H1 (cell line): ENCODE measurements around the gene EN2. TPM values are rescaled to one million over a fixed set of nuclear protein-coding genes. Genes with fewer than 3 reads are reported as not detected.

Experiments used
- CTCF ChIA-PET: fragments of 300-600 bp; sonication (Branson Sonifier 250); formaldehyde crosslinking; loops from one replicate; lab custom pipeline; 2021; ENCODE audit not compliant: partially characterized antibody; lab: Charles Lee
- POLR2A ChIA-PET: fragments of 300-600 bp; sonication (Branson Sonifier 250); formaldehyde crosslinking; loops from one replicate; lab custom pipeline; 2021; ENCODE audit warnings: inconsistent platforms; ENCODE audit not compliant: partially characterized antibody; lab: Charles Lee
- DNase-seq, 2 experiments: peaks; one replicate each; pipeline versions ENCODE4 v3.0.0 to v3.0.0-alpha.2; 2010 to 2022; ENCODE audit warnings: low spot score in 2 of 2, low read depth in 1 of 2, mixed read lengths in 1 of 2
- FAIRE-seq: peaks from 2 replicates; lab custom pipeline; 2011; peaks lifted over from hg19 to GRCh38; lab: Jason Lieb, UNC
- H2AFZ ChIP-seq: 2 replicates; pipeline ENCODE4 v1.8.1; 2012; ENCODE audit warnings: low read length, inconsistent platforms
- H2AK5ac ChIP-seq: 2 replicates; pipeline ENCODE4 v1.6.1; 2013; ENCODE audit warnings: low read depth, low read length
- H2BK120ac ChIP-seq: replicated peaks from 2 replicates; pipeline ENCODE3; 2013; ENCODE audit warnings: low read depth, low read length, inconsistent platforms
- H2BK12ac ChIP-seq: 2 replicates; pipeline ENCODE4 v1.6.1; 2013; ENCODE audit warnings: low read depth, low read length
- H2BK15ac ChIP-seq: 2 replicates; pipeline ENCODE4 v1.6.1; 2013; ENCODE audit warnings: low read length
- H2BK20ac ChIP-seq: 2 replicates; pipeline ENCODE4 v1.6.1; 2013; ENCODE audit warnings: low read length
- H2BK5ac ChIP-seq: 2 replicates; pipeline ENCODE4 v1.6.1; 2013; ENCODE audit warnings: low read depth, low read length
- H3K14ac ChIP-seq: 2 replicates; pipeline ENCODE4 v1.6.1; 2013; ENCODE audit warnings: inconsistent platforms; ENCODE audit not compliant: insufficient read length
- H3K18ac ChIP-seq: 2 replicates; pipeline ENCODE4 v1.6.1; 2013; ENCODE audit warnings: low read length; ENCODE audit errors: extremely low read depth
- H3K23ac ChIP-seq: 2 replicates; pipeline ENCODE4 v1.6.1; 2013; ENCODE audit warnings: inconsistent platforms; ENCODE audit not compliant: insufficient read length
- H3K23me2 ChIP-seq: 2 replicates; pipeline ENCODE4 v1.6.1; 2013; ENCODE audit warnings: low read depth, low read length
- H3K27ac ChIP-seq: 2 replicates; pipeline ENCODE4 v1.6.1; 2011; ENCODE audit warnings: low read depth, low read length, inconsistent platforms
- H3K27me3 ChIP-seq, 4 experiments: replicated peaks in 1 of 4; 1 replicate in 1 of 4; 2 replicates in 3 of 4; pipeline versions ENCODE4 v1.6.1 to v1.8.1; 2011 to 2013; ENCODE audit warnings: low read length in 3 of 4, mild to moderate bottlenecking in 3 of 4, inconsistent platforms in 2 of 4, mixed read lengths in 2 of 4, moderate library complexity in 1 of 4; ENCODE audit not compliant: control insufficient read depth in 3 of 4, insufficient read depth in 3 of 4; ENCODE audit errors: extremely low read depth in 1 of 4
- H3K36me3 ChIP-seq, 4 experiments: 2 replicates each; pipeline versions ENCODE4 v1.6.1 to v1.8.1; 2011 to 2013; ENCODE audit warnings: mild to moderate bottlenecking in 4 of 4, low read length in 3 of 4, moderate library complexity in 2 of 4, control low read depth in 1 of 4, inconsistent platforms in 1 of 4; ENCODE audit not compliant: insufficient read depth in 4 of 4, control insufficient read depth in 2 of 4
- H3K4ac ChIP-seq: replicated peaks from 2 replicates; pipeline ENCODE3; 2013; ENCODE audit warnings: low read length, low read depth, mixed read lengths, inconsistent platforms; ENCODE audit not compliant: insufficient read length
- H3K4me1 ChIP-seq, 4 experiments: replicated peaks in 1 of 4; 1 replicate in 1 of 4; 2 replicates in 3 of 4; pipeline versions ENCODE4 v1.6.1 to v1.8.1; 2011 to 2013; ENCODE audit warnings: low read length in 3 of 4, inconsistent platforms in 2 of 4, mixed read lengths in 1 of 4; ENCODE audit not compliant: insufficient read depth in 4 of 4, control insufficient read depth in 3 of 4
- H3K4me2 ChIP-seq, 2 experiments: 2 replicates each; pipeline versions ENCODE4 v1.6.1 to v1.8.1; 2011 to 2013; ENCODE audit warnings: low read depth in 2 of 2, low read length in 2 of 2, control low read depth in 1 of 2, inconsistent platforms in 1 of 2, mild to moderate bottlenecking in 1 of 2; ENCODE audit not compliant: insufficient read depth in 1 of 2
- H3K4me3 ChIP-seq, 4 experiments: fragments of 200-600, 300-600 bp in 1 of 4; sonication (generic), shearing (Covaris generic), sonication (Bioruptor Twin) in 1 of 4; 2 replicates each; pipeline versions ENCODE4 v1.5.1 to v1.8.1; 2011 to 2016; ENCODE audit warnings: low read length in 4 of 4, low read depth in 3 of 4, control low read depth in 2 of 4, inconsistent platforms in 2 of 4, mild to moderate bottlenecking in 2 of 4, mixed read lengths in 1 of 4, moderate library complexity in 1 of 4; ENCODE audit not compliant: insufficient read depth in 2 of 4; ENCODE audit errors: extremely low read depth in 1 of 4
- H3K56ac ChIP-seq: replicated peaks from 2 replicates; pipeline ENCODE3; 2013; ENCODE audit warnings: low read depth, mild to moderate bottlenecking, mixed read lengths, low read length, inconsistent platforms; ENCODE audit not compliant: insufficient read length
- H3K79me1 ChIP-seq: 2 replicates; pipeline ENCODE4 v1.6.1; 2013; ENCODE audit warnings: low read depth, low read length, control low read depth
- H3K79me2 ChIP-seq, 2 experiments: 2 replicates each; pipeline versions ENCODE4 v1.6.1 to v1.8.1; 2012 to 2013; ENCODE audit warnings: low read length in 2 of 2, mild to moderate bottlenecking in 2 of 2, inconsistent platforms in 1 of 2; ENCODE audit not compliant: insufficient read depth in 2 of 2, control insufficient read depth in 1 of 2
- H3K9ac ChIP-seq, 4 experiments: replicated peaks in 1 of 4; 1 replicate in 1 of 4; 2 replicates in 3 of 4; pipeline versions ENCODE4 v1.6.1 to v1.8.1; 2011 to 2013; ENCODE audit warnings: low read depth in 3 of 4, low read length in 3 of 4, control low read depth in 2 of 4, mild to moderate bottlenecking in 2 of 4, moderate library complexity in 2 of 4, inconsistent platforms in 1 of 4; ENCODE audit errors: extremely low read depth in 1 of 4
- H3K9me3 ChIP-seq, 2 experiments: 2 replicates each; pipeline versions ENCODE4 v1.6.1 to v1.8.1; 2012 to 2013; ENCODE audit warnings: mild to moderate bottlenecking in 2 of 2, moderate library complexity in 2 of 2, control low read depth in 1 of 2, inconsistent platforms in 1 of 2, low read depth in 1 of 2, low read length in 1 of 2, mixed read lengths in 1 of 2; ENCODE audit not compliant: insufficient read depth in 2 of 2
- H4K20me1 ChIP-seq, 2 experiments: replicated peaks in 1 of 2; 2 replicates each; pipeline versions ENCODE3 to v1.8.1; 2011 to 2013; ENCODE audit warnings: inconsistent platforms in 2 of 2, low read length in 2 of 2, mild to moderate bottlenecking in 1 of 2; ENCODE audit not compliant: insufficient read depth in 2 of 2, control insufficient read depth in 1 of 2
- H4K5ac ChIP-seq: 2 replicates; pipeline ENCODE4 v1.6.1; 2013; ENCODE audit warnings: low read length, low read depth, mixed read lengths, inconsistent platforms; ENCODE audit not compliant: insufficient read length
- H4K8ac ChIP-seq: 2 replicates; pipeline ENCODE4 v1.8.0; 2013; ENCODE audit warnings: mild to moderate bottlenecking, moderate library complexity, low read length, inconsistent platforms; ENCODE audit not compliant: insufficient read depth; ENCODE audit errors: extremely low read depth
- H4K91ac ChIP-seq: replicated peaks from 2 replicates; pipeline ENCODE3; 2013; ENCODE audit warnings: low read length, mixed read lengths, inconsistent platforms; ENCODE audit not compliant: insufficient read length
- CREB1 ChIP-seq: IDR thresholded peaks from 2 replicates; pipeline ENCODE4 v1.6.1; 2012; ENCODE audit warnings: inconsistent platforms
- RNF2 ChIP-seq: fragments of 200-900, 300-1000 bp; sonication (generic); IDR thresholded peaks from 2 replicates; pipeline ENCODE4 v1.7.1; 2016; ENCODE audit warnings: borderline replicate concordance, low read depth, mild to moderate bottlenecking, antibody characterized with exemption, low read length; ENCODE audit not compliant: poor library complexity, severe bottlenecking; ENCODE audit errors: missing control alignments
- WGBS, 2 experiments: shearing (Covaris generic) in 1 of 2; methylation state at CpG; one replicate each; pipeline versions ENCODE4 v1.1.6 to v1.1.7; 2013 to 2015; ENCODE audit warnings: low lambda C conversion rate in 2 of 2, mixed read lengths in 2 of 2, inconsistent platforms in 1 of 2, low coverage in 1 of 2, missing lambda C conversion rate in 1 of 2; ENCODE audit not compliant: insufficient replicate concordance in 2 of 2, insufficient coverage in 1 of 2, insufficient read length in 1 of 2; ENCODE audit errors: extremely low coverage in 1 of 2, missing lambda C conversion rate in 1 of 2; 5-methylcytosine and 5-hydroxymethylcytosine counted together
- polyA plus RNA-seq, 7 experiments: library from polyadenylated mRNA; depleted of rRNA in 3 of 7; stranded (reverse) in 5 of 7; unstranded in 2 of 7; fragments of >200 nt in 5 of 7; fragments of 200-250 nt in 2 of 7; gene quantifications; 1 replicate in 5 of 7; 2 replicates in 1 of 7; 4 replicates in 1 of 7; pipeline versions ENCODE4 v1.2.1 to v1.2.3, GENCODE V29; 2011 to 2013; ENCODE audit warnings: missing spikeins in 2 of 7, mixed read lengths in 2 of 7
- total RNA-seq: library from RNA; stranded (reverse); fragmentation: NEBNext Ultra II Directional; extraction: Animal tissue kit (Norgen Biotek cat#: 25700); gene quantifications from 2 replicates; pipeline ENCODE4 v1.2.1, GENCODE V29; 2021

EN2 gene
- total and polyA plus RNA-seq, 2 of the 8 experiments (the other 6 are each of a cell fraction or from before 2014, with no cell fraction given), result not detected

DNA sequence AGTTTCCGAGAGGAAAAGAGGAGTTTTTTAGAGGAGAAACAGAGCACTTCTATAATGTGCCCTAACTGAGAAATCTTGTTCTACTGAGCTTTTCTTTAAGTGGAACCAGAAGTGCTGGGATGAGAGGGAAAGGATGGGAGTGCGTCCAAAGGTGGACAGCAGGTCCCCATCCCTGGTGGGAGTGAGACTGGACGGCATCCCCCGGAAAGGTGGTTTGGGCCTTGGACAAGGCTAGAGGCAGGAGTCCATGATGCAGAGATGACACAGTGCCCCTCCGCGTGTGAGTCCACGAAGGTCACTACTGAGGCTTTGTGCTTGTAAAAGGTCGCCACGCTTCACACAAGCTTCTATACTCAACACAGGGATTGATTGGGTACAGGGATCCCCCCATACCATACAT is 6.1 kb upstream of the EN2 start:
- H3K36me3 ChIP-seq, result no peaks in the 10 kb centered on the region; a peak in 1 of 8 replicates
- no peak overlapping the region for H4K5ac ChIP-seq
- WGBS, 2 experiments, result 20% methylated on average over 9 of the region's 9 CpGs; no CpG with 5 or more reads in 1 of the 2 experiments
- H3K56ac ChIP-seq, result no peak overlapping the region
- no peaks in the 10 kb centered on the region; the same call in 1 of the 2 replicates for H3K79me1 ChIP-seq
- no peak overlapping the region for H4K8ac ChIP-seq
- no peak for DNase-seq
- H3K27me3 ChIP-seq, result peaks cover 97 to 100% (median 99%) of the 10 kb centered on the region in 4 experiments
- peak overlapping the region; percentile 92; the same call in 1 of the 2 replicates for H2AK5ac ChIP-seq
- no peaks in the 10 kb centered on the region; a peak in 1 of 4 replicates for H3K9me3 ChIP-seq
- no peak overlapping the region for H3K4ac ChIP-seq
- H3K14ac ChIP-seq, result no peak overlapping the region
- H4K20me1 ChIP-seq, result peaks cover 35 to 43% of the 10 kb centered on the region in 2 experiments
- TF ChIP-seq RNF2, result peak; percentile 87
- TF ChIP-seq CREB1, result no peak
- no peak overlapping the region for H3K23ac ChIP-seq
- 0 out of 2 replicates have a peak overlapping the region, but pooled peaks have one; percentile 74 for H2BK15ac ChIP-seq
- FAIRE-seq, result no peak
- H3K27ac ChIP-seq, result no peak overlapping the region
- peak overlapping the region; percentile 99; the same call in 1 of the 2 replicates for H2BK12ac ChIP-seq
- ChIA-PET POLR2A (no interaction called here), CTCF (interaction anchor here (0.9 to 7.1 kb wide), 6 partner anchors 8 to 80 kb away, joined by 3 to 81 read pairs (median 4); no protein-coding TSS in a partner anchor)
- H2BK120ac ChIP-seq, result no peak overlapping the region
- H4K91ac ChIP-seq, result no peak overlapping the region
- H3K4me3 ChIP-seq, result no peak overlapping the region
- H2BK20ac ChIP-seq, result 0 out of 2 replicates have a peak overlapping the region, but pooled peaks have one; percentile 67
- H3K79me2 ChIP-seq, result no peaks in the 10 kb centered on the region
- H3K9ac ChIP-seq, result no peak overlapping the region
- no peak overlapping the region for H2BK5ac ChIP-seq
- no peak overlapping the region; the same call in 1 of the 2 replicates for H3K18ac ChIP-seq
- H3K4me1 ChIP-seq, result peaks cover 0 to 23% (median 15%) of the 10 kb centered on the region in 4 experiments; a peak in 6 of 7 replicates
- no peak overlapping the region; a peak in 1 of 4 replicates for H3K4me2 ChIP-seq
- peaks cover 2% of the 10 kb centered on the region; the same call in 1 of the 2 replicates for H3K23me2 ChIP-seq
- no peak overlapping the region for H2AFZ ChIP-seq
